Ovary (tissue), 3 donors: ENCODE measurements around the gene LRP1B.

Source experiments
- CTCF ChIP-seq, 3 donors: fragments of 450-650 bp in 2 of 3; fragments of 200-600 bp in 1 of 3; IDR thresholded peaks; one replicate each; pipeline versions ENCODE4 v1.5.1 to v1.8.0; 2016 to 2022; ENCODE audit warnings: antibody characterized with exemption in 3 of 3, mild to moderate bottlenecking in 1 of 3
- EP300 ChIP-seq: sonication (generic); formaldehyde crosslinking; IDR thresholded peaks from one replicate; pipeline ENCODE4 v1.6.1; 2017; ENCODE audit warnings: antibody characterized with exemption
- POLR2A ChIP-seq: fragments of 450-650 bp; IDR thresholded peaks from one replicate; pipeline ENCODE4 v1.6.1; 2017; ENCODE audit warnings: antibody characterized with exemption, mild to moderate bottlenecking, moderate library complexity
- donor health status: DM: no; HTN: no; CAD: no.

GRCh38 chr2:141957827-141958450 lies 172.9 kb downstream of the LRP1B start:
- no peak for TF ChIP-seq POLR2A
- TF ChIP-seq CTCF (IDR thresholded peaks at IDR 0.05): no peak
- TF ChIP-seq EP300: no peak
